Measurements from ENCODE around the gene ESR2. TPM values are rescaled to one million over a fixed set of nuclear protein-coding genes. Genes with fewer than 3 reads are reported as not detected.
"Not testable (repeated sequence)": the region's sequence is repeated elsewhere in the genome, so short reads cannot be mapped to it uniquely, and the experiment has no call there.

Gene ESR2
- polyA plus RNA-seq, 1 donor: 2.0 TPM

GRCh38 chr14:64221391-64222003, 72.7 kb downstream of the ESR2 start:
- no peak for DNase-seq

- no peak for DNase-seq
Observed at GRCh38 chr14:64220466-64220865, 73.7 kb downstream of the ESR2 start.

GRCh38 chr14:64220056-64220455, 74.1 kb downstream of the ESR2 start:
- DNase-seq: no peak

DNA sequence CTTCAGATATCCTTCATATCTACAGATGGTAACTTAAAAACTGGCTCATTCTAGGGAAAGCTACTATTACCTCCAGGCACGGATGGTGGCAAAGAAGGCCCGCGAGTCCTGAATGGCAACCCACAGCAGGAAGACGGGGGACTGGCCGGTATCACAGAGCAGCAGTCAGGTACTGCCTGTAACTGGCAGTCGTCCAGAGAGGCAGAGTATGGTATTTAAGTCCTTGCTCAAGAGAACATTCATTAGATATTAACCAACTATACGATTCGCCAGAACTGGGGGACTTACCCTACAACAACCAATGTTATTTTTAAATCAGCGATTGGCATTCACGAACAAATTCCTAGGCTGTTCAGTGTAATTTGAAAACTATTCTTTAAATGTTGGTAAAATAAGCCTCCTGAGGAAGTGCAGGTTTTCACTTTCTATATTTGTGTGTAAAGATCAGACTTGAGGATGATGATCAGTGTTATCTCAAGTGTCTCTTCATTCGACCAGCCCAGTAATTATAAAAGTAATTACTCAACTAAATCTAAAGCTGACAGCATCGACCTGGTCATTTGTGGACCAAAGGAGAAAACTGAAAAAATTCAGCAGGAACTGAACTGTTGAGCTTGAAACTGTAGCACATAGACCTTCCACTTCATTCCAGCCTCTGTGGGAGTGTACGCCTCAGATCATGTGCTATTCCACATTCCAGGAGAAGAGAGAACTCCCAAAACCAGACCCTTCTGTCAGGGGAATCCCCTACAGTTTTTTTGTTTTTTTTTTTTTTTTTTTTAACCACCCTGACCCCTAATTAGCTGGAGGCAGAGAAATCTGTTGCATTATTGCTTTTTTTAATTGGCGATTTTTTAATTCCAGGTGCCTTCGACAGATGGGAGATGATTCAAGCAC, 75.6 kb downstream of the ESR2 start:
- DNase-seq: no peak

DNA sequence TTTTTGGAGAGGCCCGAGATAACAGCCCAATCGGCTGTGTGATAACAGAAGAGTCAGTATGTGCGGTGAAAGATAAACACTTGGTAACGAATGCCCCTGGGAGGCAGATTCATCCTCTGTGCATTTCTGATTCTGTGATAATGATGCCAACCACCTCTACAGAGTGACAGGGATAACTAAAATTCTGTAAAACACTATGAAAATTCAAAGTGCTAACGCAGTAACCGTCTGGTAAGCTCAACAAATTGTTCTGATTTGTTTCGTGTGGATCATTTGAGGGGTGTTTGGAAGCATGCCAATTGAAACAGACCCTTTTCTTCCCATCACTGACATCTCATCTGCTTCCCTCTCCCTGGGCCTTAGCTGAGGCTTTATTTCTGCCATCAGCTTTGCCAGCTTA, 76.3 kb downstream of the ESR2 start:
- no peak for DNase-seq

DNA sequence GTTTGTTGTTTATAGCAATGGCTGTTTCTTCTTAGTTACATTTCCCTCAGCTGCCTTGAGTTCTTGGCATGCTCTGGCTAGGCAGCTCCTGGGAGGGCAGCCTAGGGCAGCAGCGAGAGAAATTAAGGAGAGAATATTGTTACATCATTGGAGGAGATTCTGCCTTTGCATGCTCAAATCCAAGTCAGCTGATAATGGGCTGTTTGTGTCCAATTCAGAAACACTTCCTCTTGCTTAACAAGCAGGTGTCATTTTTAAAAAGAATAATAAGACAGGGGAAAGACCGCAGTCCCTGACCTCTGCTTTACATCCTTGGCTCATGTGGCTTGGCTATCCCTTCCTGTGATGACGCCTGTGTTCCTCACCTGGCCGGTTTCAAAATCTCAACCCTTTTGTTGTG, 76.9 kb downstream of the ESR2 start:
- no peak for DNase-seq

DNA sequence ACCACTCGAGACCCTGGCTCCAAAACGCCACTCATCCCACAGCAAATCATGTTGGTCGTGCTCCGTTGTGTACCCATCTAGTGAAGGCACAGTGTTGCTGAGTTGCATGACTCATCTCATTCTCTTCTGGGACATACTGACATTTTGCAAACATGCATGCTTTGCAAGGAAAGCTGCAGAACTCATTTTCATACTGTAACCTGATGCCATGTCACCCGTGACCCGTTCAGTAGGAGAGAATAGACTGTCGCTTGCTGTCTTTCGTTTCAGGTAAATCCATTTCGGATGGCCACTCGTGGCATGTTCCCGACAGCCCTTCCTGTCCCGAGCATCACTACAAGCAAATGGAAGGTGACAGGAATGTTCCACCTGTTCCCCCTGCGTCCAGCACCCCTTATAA, 78.2 kb downstream of the ESR2 start:
- no peak for DNase-seq

DNA sequence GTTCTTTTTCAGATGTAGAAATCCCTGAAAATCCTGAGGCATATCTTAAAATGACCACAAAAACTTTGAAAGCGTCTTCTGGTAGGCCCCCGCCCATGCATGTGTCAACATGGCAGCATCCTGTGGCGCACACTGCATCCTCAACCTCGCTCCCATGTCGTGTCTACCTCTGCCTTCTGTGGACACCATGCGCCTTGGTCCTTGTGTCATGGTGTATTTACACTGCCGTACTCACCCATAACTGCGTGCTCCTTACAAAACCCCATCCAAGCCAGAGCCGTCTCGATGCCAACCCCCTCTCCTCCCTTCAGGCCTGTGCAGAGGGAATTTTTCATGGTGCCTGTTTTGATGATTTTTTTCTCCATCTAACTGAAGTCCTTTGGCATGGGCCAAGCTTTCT, 78.9 kb downstream of the ESR2 start:
- DNase-seq: no peak

DNA sequence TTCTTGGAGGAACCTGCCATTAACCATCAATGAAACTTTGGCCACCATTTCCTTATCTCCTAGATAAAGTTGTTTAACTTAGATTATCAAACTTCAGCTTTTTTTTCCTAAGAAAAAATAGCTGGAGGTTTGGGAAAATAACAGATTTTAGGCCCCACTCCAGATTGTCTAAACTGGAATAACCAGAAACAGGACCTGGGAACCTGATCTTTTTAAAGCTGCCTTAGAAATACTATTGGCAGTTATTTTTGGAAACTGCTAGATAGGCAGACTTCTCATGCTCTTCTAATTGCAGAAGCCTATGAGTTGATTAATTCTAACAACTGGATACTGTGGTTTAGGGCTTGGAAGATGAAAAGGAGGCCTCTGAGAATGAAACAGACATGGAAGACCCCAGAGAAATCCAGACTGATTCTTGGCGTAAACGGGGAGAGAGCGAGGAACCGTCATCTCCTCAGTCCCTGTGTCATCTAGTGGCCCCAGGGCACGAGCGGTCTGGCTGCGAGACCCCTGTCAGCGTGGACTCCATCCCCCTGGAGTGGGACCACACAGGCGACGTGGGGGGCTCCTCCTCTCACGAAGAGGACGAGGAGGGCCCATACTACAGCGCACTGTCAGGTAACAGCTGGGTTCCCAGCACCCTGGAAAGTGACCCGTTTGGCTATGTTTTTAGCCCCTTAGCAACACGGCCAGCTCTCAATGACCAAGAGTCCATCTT, 80.2 kb downstream of the ESR2 start:
- no peak for DNase-seq

DNA sequence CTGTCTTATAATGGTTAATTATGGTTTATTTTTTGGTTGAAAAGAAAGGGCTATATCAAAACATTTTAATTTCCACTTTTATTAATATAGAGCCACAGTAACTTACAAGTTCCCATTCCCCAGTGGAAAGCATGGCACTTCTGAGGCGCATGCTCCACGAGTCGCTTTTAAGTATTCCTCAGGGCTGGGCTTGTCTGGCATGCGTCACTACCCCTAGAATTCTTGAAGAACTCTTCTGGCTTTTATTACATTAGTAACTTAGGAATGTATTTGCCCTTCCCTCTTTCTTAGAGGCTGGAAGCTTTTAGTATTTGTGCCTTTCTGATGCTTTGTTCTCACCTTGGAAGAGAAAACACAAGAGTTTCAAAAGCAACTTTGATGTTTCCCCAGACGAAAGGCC, 81.1 kb downstream of the ESR2 start:
- DNase-seq: no peak

- DNase-seq: no peak
Observed at GRCh38 chr14:64212666-64213065, 81.5 kb downstream of the ESR2 start.

DNA sequence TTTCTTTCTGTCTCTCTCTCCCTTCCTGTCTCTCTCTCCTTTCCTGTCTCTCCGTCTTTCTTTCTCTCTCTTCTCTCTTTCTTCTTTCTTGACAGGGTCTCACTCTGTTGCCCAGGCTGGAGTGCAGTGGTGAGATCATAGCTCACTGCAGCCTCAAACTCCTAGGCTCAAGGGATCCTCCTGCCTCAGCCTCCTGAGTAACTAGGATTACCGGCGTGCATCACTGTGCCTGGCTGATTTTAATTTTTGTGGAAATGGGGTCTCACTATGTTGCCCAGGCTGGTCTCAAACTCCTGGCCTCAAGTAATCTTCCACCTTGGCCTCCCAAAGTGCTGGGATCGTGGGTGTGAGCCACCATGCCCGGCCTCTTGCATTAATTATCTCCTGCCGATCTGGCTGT, 83.3 kb downstream of the ESR2 start:
- DNase-seq: not testable (repeated sequence)

DNA sequence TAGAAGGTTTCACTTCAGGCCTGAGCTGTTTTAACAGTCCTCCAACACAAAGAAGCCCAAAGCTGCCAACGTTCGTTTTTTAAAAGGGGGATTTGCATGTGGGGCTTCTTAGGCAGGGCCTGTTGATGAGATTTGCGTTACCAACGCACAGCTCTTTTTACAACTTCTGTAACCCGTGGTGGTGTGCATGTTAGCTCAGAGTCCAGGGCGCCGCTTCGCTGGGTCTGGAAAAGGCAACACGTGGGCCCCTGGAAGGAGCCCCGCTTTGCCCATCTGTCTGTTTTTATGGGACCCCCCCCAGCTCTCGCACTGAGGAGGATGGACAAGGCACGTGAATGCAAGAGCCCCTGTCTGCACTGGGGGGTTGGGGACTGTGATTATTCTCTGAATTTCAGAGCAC, 84.0 kb downstream of the ESR2 start:
- no peak for DNase-seq

DNA sequence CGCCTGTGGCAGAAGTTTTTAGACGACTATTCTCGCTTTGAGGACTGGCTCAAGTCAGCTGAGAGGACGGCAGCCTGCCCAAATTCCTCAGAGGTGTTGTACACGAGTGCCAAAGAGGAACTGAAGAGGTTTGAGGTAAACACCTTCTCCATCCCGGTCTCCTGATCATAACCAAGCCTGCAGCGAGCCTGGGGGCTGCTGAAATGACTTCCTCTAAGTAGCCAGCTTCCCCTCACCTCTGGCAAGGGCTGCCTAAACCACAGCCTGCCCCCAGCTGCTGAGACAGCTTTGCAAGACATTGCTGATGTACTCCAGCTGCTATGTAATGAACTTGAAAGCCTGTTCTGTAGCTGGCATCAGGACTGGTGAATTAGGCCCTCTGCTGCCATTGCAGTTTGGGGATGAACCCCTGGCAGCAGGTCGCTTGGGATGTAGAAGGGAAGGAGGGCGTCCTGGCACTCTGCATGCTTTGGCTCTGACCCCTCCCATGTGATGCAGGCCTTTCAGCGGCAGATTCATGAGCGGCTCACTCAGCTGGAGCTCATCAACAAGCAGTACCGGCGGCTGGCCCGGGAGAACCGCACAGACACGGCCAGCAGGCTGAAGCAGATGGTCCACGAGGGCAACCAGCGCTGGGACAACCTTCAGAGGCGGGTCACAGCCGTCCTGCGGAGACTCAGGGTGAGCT, 84.6 kb downstream of the ESR2 start:
- no peak for DNase-seq

- DNase-seq: no peak
Observed at GRCh38 chr14:64208981-64209380, 85.2 kb downstream of the ESR2 start.

- DNase-seq: no peak
Observed at GRCh38 chr14:64208261-64208660, 85.9 kb downstream of the ESR2 start.

DNA sequence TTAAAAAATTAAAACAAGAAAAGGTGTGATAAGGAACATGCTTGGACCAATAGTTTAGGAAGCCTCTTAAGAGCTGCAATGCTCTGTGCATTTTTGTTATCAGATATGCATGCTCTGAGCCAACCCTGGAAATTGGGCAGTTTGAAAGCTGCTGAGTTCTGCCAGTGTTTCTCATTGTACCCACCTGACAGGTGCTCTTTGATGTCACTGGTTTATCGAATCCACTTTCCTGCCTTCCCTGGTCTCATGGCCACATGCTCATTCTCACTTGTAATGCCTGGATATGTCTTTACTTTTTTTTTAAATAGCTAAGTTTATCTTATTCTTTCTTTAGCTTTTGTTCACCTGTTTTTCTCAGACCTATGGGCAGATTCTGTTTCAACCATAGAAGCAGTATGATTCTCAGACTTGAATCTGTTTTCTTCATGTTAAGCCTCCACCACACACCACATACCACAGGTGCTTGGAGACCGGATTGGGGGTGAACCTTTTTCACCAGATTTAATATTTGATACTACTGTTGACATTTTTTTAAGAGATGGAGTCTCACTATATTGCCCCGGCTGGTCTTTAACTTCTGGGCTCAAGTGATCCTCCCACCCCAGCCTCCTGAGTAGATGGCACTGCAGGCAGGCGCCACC, 90.7 kb downstream of the ESR2 start:
- no peak for DNase-seq

GRCh38 chr14:64202716-64203115, 91.5 kb downstream of the ESR2 start:
- DNase-seq: no peak

DNA sequence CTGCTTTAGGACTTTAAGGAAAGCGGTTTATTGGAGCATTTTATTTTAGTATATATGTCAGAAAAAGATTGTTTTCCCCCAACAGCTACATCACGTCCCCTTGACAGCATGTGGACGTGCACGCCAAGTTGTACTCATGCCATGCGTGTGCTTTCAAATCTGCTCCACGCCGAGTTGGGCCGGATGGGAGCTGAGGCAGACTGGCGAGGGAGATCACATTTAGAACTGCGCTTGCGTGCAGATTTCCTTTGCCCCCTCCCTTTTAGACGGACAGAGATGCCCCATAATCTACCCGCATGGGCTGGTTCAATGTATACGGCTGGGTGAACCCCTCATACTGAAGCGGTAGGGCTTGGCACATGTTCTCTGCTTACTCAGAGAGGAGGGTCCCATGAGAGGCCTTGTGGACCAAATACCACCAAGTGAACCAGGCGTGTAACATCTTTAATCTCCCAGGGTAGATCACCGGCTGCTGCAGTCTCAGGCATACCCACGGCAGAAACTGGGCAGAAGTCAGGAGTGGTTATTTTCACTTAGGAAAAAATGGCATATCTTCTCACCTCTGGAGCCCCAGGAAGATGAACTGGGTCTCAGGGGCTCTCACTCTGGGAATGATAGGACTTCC, 92.1 kb downstream of the ESR2 start:
- no peak for DNase-seq

GRCh38 chr14:64201296-64201695, 92.9 kb downstream of the ESR2 start:
- no peak for DNase-seq

DNA sequence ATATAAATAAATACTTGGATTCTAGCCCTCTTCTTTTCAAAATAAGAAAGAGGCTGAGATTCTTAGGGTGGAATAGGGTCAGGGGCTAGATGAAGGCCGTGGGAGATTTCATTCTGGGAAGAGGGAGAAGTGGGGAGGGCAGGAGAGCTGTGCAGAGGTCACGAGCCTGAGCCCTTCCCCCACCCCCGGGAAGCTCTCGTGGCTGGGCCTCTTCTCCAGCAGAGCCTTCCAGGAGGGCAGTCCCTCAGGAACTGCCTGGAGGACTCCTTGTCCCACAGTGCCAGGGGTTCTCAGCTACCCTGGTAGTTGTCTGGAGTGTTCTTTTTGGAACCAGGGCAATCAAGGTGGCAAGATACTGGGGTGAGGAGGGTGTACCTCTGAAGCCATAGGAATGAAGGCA, 94.0 kb downstream of the ESR2 start:
- no peak for DNase-seq

DNA sequence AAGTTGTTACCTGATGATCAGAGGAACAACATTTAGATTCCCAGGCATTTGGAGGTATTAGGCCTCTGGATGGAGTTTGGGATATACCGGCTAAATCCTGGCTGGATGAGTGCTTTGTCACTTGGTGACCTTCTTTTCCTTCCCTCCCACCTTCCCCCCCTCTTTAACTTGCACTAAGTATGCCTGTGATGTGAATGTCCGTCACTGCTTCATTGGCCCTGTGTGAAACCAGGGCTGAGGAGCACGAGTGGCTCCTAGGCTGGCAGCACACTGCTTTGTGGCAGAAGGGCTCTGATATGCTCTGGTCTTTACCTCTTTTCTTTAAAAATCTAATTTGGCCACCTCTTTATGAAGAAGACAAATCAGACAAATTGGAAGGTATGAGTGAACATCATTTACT, 95.7 kb downstream of the ESR2 start:
- no peak for DNase-seq

Measured in left kidney (tissue), 2 donors.